K562 (cell line): Measurements from ENCODE around the gene TPX2. TPM values are rescaled to one million over a fixed set of nuclear protein-coding genes. Genes with fewer than 3 reads are reported as not detected.

Experiments
- ATAC-seq: fragments of 200-7000 bp; cut with Tn5 transposase; 3 replicates; pipeline ENCODE4 v1.9.1; 2020; ENCODE audit warnings: moderate library complexity
- BruUV-seq: library from RNA; stranded (reverse); fragments of 400-500 nt; replicated peaks from 2 replicates; lab custom pipeline; 2021; lab: Mats Ljungman, UMichigan
- CTCF ChIA-PET: fragments of 300-600 bp; formaldehyde crosslinking; extraction: SDS; loops from one replicate; lab custom pipeline; 2021; ENCODE audit warnings: low intra/inter-chr PET ratio; lab: Yijun Ruan, JAX
- POLR2A ChIA-PET: fragments of 300-600, 350-650 bp; sonication (Branson Sonifier 250); formaldehyde crosslinking; extraction: SDS; loops from one replicate; lab custom pipeline; 2021; ENCODE audit warnings: antibody characterized with exemption, inconsistent platforms; lab: Yijun Ruan, JAX
- DNase-seq, 4 experiments: peaks; one replicate each; pipeline versions ENCODE4 v3.0.0 to v3.0.0-alpha.2; 2011 to 2018; ENCODE audit warnings: low spot score in 3 of 4, mixed read lengths in 3 of 4; ENCODE audit errors: extremely low read depth in 1 of 4
- FAIRE-seq: peaks from 2 replicates; lab custom pipeline; 2011; peaks lifted over from hg19 to GRCh38; lab: Jason Lieb, UNC
- H2AFZ ChIP-seq: 2 replicates; pipeline ENCODE4 v1.6.0; 2011; ENCODE audit warnings: low read depth, low read length, control low read depth, inconsistent platforms
- H3K27ac ChIP-seq: fragments of 200-600 bp; 3 replicates; pipeline ENCODE4 v1.8.0; 2011; ENCODE audit warnings: low read depth, mild to moderate bottlenecking, control low read depth, inconsistent platforms, low read length, moderate library complexity, mixed read lengths; ENCODE audit errors: extremely low read depth
- H3K27me3 ChIP-seq, 2 experiments: fragments of 300-600 bp in 1 of 2; 2 replicates in 1 of 2; 3 replicates in 1 of 2; pipeline versions ENCODE4 v1.6.0 to v1.8.0; 2011; ENCODE audit warnings: inconsistent platforms in 2 of 2, low read length in 2 of 2, mild to moderate bottlenecking in 1 of 2, mixed read lengths in 1 of 2, moderate library complexity in 1 of 2; ENCODE audit not compliant: control insufficient read depth in 2 of 2, insufficient read depth in 2 of 2
- H3K36me3 ChIP-seq: fragments of 300-600 bp; 3 replicates; pipeline ENCODE4 v1.8.0; 2011; ENCODE audit warnings: mild to moderate bottlenecking, low read length, inconsistent platforms; ENCODE audit not compliant: control insufficient read depth, insufficient read depth
- H3K4me1 ChIP-seq, 2 experiments: fragments of 200-600 bp in 1 of 2; replicated peaks in 1 of 2; 2 replicates in 1 of 2; 3 replicates in 1 of 2; pipeline versions ENCODE4 v1.5.1 to v1.8.0; 2011; ENCODE audit warnings: inconsistent platforms in 2 of 2, low read length in 2 of 2, mild to moderate bottlenecking in 1 of 2, mixed read lengths in 1 of 2, moderate library complexity in 1 of 2; ENCODE audit not compliant: control insufficient read depth in 2 of 2, insufficient read depth in 2 of 2
- H3K4me2 ChIP-seq: 2 replicates; pipeline ENCODE4 v1.6.1; 2011; ENCODE audit warnings: low read length, control low read depth, inconsistent platforms, mixed read lengths; ENCODE audit not compliant: insufficient read depth
- H3K4me3 ChIP-seq: fragments of 200-600 bp; sonication (generic), shearing (Covaris generic); 2 replicates; pipeline ENCODE4 v1.5.1; 2016; ENCODE audit warnings: control low read depth, inconsistent platforms
- H3K79me2 ChIP-seq: fragments of 200-600 bp; 3 replicates; pipeline ENCODE4 v1.8.0; 2011; ENCODE audit warnings: low read length, inconsistent platforms; ENCODE audit not compliant: control insufficient read depth, insufficient read depth
- H3K9ac ChIP-seq, 2 experiments: 2 replicates each; pipeline versions ENCODE4 v1.6.0 to v1.6.1; 2011; ENCODE audit warnings: low read depth in 2 of 2, low read length in 2 of 2, control low read depth in 1 of 2, inconsistent platforms in 1 of 2, mild to moderate bottlenecking in 1 of 2, mixed read lengths in 1 of 2; ENCODE audit not compliant: insufficient read depth in 1 of 2
- H3K9me1 ChIP-seq: one replicate; pipeline ENCODE4 v1.6.0; 2011; ENCODE audit warnings: inconsistent platforms, mild to moderate bottlenecking, low read length, moderate library complexity; ENCODE audit not compliant: control insufficient read depth, insufficient read depth
- H3K9me3 ChIP-seq: replicated peaks from 2 replicates; pipeline ENCODE4 v1.5.1; 2011; ENCODE audit warnings: low read depth, low read length, inconsistent platforms; ENCODE audit not compliant: control insufficient read depth, insufficient read depth
- H4K20me1 ChIP-seq: replicated peaks from 2 replicates; pipeline ENCODE4 v1.6.1; 2011; ENCODE audit warnings: low read length, inconsistent platforms, mixed read lengths; ENCODE audit not compliant: control insufficient read depth, insufficient read depth
- ATF3 ChIP-seq, 2 experiments: fragments of 450-650 bp in 1 of 2; sonication (generic) in 1 of 2; formaldehyde crosslinking in 1 of 2; IDR thresholded peaks in 1 of 2; conservative IDR thresholded peaks in 1 of 2; 2 replicates each; pipeline versions ENCODE4 v1.6.1 to v1.8.1; 2016 to 2023; ENCODE audit warnings: mild to moderate bottlenecking in 2 of 2, moderate library complexity in 2 of 2, inconsistent platforms in 1 of 2, missing genetic modification reagents in 1 of 2
- BCOR ChIP-seq: fragments of 450-650 bp; IDR thresholded peaks from 2 replicates; pipeline ENCODE4 v1.6.1; 2016
- CTCF ChIP-seq, 3 experiments: IDR thresholded peaks in 2 of 3; conservative IDR thresholded peaks in 1 of 3; 2 replicates each; pipeline ENCODE4 v1.5.1; 2011 to 2012; ENCODE audit warnings: low read length in 3 of 3, mild to moderate bottlenecking in 3 of 3, control low read depth in 2 of 3, improper control_type of control experiment in 1 of 3, inconsistent platforms in 1 of 3, low read depth in 1 of 3, mixed read lengths in 1 of 3, moderate library complexity in 1 of 3; ENCODE audit not compliant: insufficient read depth in 2 of 3
- E2F6 ChIP-seq, 2 experiments: IDR thresholded peaks; 2 replicates each; pipeline ENCODE4 v1.6.1; 2011; ENCODE audit warnings: borderline replicate concordance in 1 of 2, control low read depth in 1 of 2, low read depth in 1 of 2, low read length in 1 of 2, mild to moderate bottlenecking in 1 of 2, mixed read lengths in 1 of 2, moderate library complexity in 1 of 2; ENCODE audit not compliant: insufficient read depth in 1 of 2, insufficient read length in 1 of 2, poor library complexity in 1 of 2, severe bottlenecking in 1 of 2; ENCODE audit errors: extremely low read depth in 1 of 2
- EGR1 ChIP-seq: fragments of 450-650 bp; conservative IDR thresholded peaks from 2 replicates; pipeline ENCODE4 v1.6.1; 2017; ENCODE audit warnings: mild to moderate bottlenecking
- FOSL1 ChIP-seq: fragments of 200-800 bp; sonication (Bioruptor generic); conservative IDR thresholded peaks from 2 replicates; pipeline ENCODE4 v1.6.1; 2016; ENCODE audit warnings: missing genetic modification characterization, missing compliant biosample characterization
- FOXK2 ChIP-seq, 2 experiments: fragments of 450-650 bp; IDR thresholded peaks in 1 of 2; conservative IDR thresholded peaks in 1 of 2; 2 replicates each; pipeline ENCODE4 v1.6.1; 2016; ENCODE audit warnings: low read depth in 2 of 2, mild to moderate bottlenecking in 1 of 2
- JUND ChIP-seq, 2 experiments: IDR thresholded peaks; 2 replicates in 1 of 2; 3 replicates in 1 of 2; pipeline ENCODE4 v1.6.1; 2011; ENCODE audit warnings: borderline replicate concordance in 2 of 2, low read depth in 2 of 2, low read length in 2 of 2, improper control_type of control experiment in 1 of 2, missing biosample characterization in 1 of 2, missing genetic modification characterization in 1 of 2, missing genetic modification reagents in 1 of 2
- YY1 ChIP-seq, 3 experiments: IDR thresholded peaks; 2 replicates each; pipeline ENCODE4 v1.6.1; 2011; ENCODE audit warnings: low read length in 2 of 3, mild to moderate bottlenecking in 2 of 3, moderate library complexity in 2 of 3, borderline replicate concordance in 1 of 3, control low read depth in 1 of 3, low read depth in 1 of 3; ENCODE audit not compliant: insufficient read depth in 3 of 3, insufficient replicate concordance in 2 of 3, control insufficient read depth in 1 of 3, insufficient read length in 1 of 3; ENCODE audit errors: extremely low read depth in 1 of 3
- ZBTB1 ChIP-seq: sonication (generic); formaldehyde crosslinking; IDR thresholded peaks from 2 replicates; pipeline ENCODE4 v1.8.1; 2023; ENCODE audit warnings: missing genetic modification reagents, low read depth, mild to moderate bottlenecking, borderline replicate concordance
- ZNF124 ChIP-seq: sonication (generic); formaldehyde crosslinking; IDR thresholded peaks from 2 replicates; pipeline ENCODE4 v1.8.1; 2022; ENCODE audit warnings: missing genetic modification reagents
- WGBS: fragments of 100-300 bp; shearing (Covaris generic); methylation state at CpG from one replicate; pipeline ENCODE4 v1.1.6; 2016; ENCODE audit warnings: low coverage, mixed read lengths; ENCODE audit not compliant: insufficient coverage; ENCODE audit errors: missing lambda C conversion rate; 5-methylcytosine and 5-hydroxymethylcytosine counted together
- in situ Hi-C: fragments of 300-500 bp; cut with MboI; formaldehyde crosslinking; loops from 4 replicates; pipeline ENCODE4 v1.15.0; 2018; ENCODE audit warnings: inconsistent platforms, mixed read lengths
- intact Hi-C: fragments of 100-400 bp; cut with micrococcal nuclease; formaldehyde crosslinking; loops from 2 replicates; pipeline ENCODE4 v1.14.2; 2022
- polyA plus RNA-seq, 8 experiments: library from polyadenylated mRNA; depleted of rRNA in 4 of 8; stranded (reverse) in 5 of 8; unstranded in 3 of 8; fragments of >200 nt; fragmentation: Nextera tagmentation in 2 of 8; fragmentation: Illumina TruSeq in 1 of 8; extraction: Ambion mirVana in 2 of 8; extraction: Trizol in 1 of 8; gene quantifications; 2 replicates each; pipeline versions ENCODE4 v1.2.1 to v1.2.3, GENCODE V29; 2011 to 2014; ENCODE audit warnings: inconsistent platforms in 1 of 8, missing spikeins in 1 of 8
- total RNA-seq, 7 experiments: library from RNA; depleted of rRNA in 6 of 7; stranded (reverse); fragments of >200 nt in 6 of 7; fragmentation: Illumina TruSeq in 2 of 7; extraction: Trizol in 2 of 7; gene quantifications; 2 replicates each; pipeline versions ENCODE4 v1.2.1 to v1.2.3, GENCODE V29; 2011 to 2021; ENCODE audit warnings: low replicate concordance in 1 of 7

TPX2 gene
- total and polyA plus RNA-seq, 9 of the 15 experiments (the other 6 are each of a cell fraction or from before 2014, with no cell fraction given) = 48.0 to 241 (median 133) TPM

- TF ChIP-seq CTCF (IDR thresholded peaks at IDR 0.05 in 2 of 3, conservative IDR thresholded peaks at IDR 0.05 in 1 of 3; ENCODE audit: insufficient read depth in 2 of 3, low read depth in 1 of 3, low read length in 3 of 3) (peak in 1 of 3 experiments; percentile 32; a peak in 1 of 6 replicates), BCOR (0 out of 2 replicates have a peak, but pooled peaks have one; percentile 8), ZBTB1 (CRISPR knock-in tag) (no peak)
- TF ChIP-seq, all 486 proteins: peak for 6
Observed at GRCh38 chr20:31846793-31847138, 107.7 kb downstream of the TPX2 start (continued).

GRCh38 chr20:31848088-31848999 is 109.3 kb downstream of the TPX2 start:
- ATAC-seq (no peak), DNase-seq (peak in 1 of 4 experiments; percentile 24), FAIRE-seq (no peak)
- ChIA-PET POLR2A (no interaction called here), CTCF (interaction anchor here (2.6 kb wide), 1 partner anchor 25 kb away, joined by 18 read pairs; no protein-coding TSS in a partner anchor)
- H3K9me3 ChIP-seq = no peaks in the 10 kb centered on the region
- H3K4me2 ChIP-seq = no peak overlapping the region
- 18% methylated on average over 30 of the region's 32 CpGs for WGBS
- BruUV-seq = no TSS peak
- H3K27me3 ChIP-seq = peaks cover 10 to 44% of the 10 kb centered on the region in 2 experiments; a peak in 4 of 5 replicates
- H3K79me2 ChIP-seq = no peaks in the 10 kb centered on the region
- no peak overlapping the region for H2AFZ ChIP-seq
- peaks cover 15% of the 10 kb centered on the region for H4K20me1 ChIP-seq
- H3K27ac ChIP-seq = no peak overlapping the region
- H3K4me1 ChIP-seq = peaks cover 0 to 35% of the 10 kb centered on the region in 2 experiments; a peak in 3 of 5 replicates
- no peak overlapping the region for H3K9ac ChIP-seq
- no peaks in the 10 kb centered on the region for H3K36me3 ChIP-seq
- in situ Hi-C loops = loop anchor here (25.0 kb wide), 1 partner anchor 814 kb away; the partner anchor contains the start of gene C20orf203
- H3K9me1 ChIP-seq = no peaks in the 10 kb centered on the region
- intact Hi-C loops = no loop called here
- H3K4me3 ChIP-seq = no peak overlapping the region
- TF ChIP-seq EGR1 (peak; percentile 38), ATF3 (IDR thresholded peaks at IDR 0.05) (peak; percentile 37; the same call in 1 of the 2 replicates), ATF3 (CRISPR knock-in tag; conservative IDR thresholded peaks at IDR 0.05) (no peak), YY1 (IDR thresholded peaks at IDR 0.05; ENCODE audit: borderline replicate concordance in 1 of 3, control insufficient read depth in 1 of 3, extremely low read depth in 1 of 3, insufficient read depth in 3 of 3, insufficient read length in 1 of 3, insufficient replicate concordance in 2 of 3, low read depth in 1 of 3, low read length in 2 of 3) (peak in 2 of 3 experiments; percentile 26 to 63), FOXK2 (conservative IDR thresholded peaks at IDR 0.05 in 1 of 2, IDR thresholded peaks at IDR 0.05 in 1 of 2; ENCODE audit: low read depth in 2 of 2) (no peak), FOSL1 (peak; percentile 63), ZNF124 (CRISPR knock-in tag) (no peak), E2F6 (IDR thresholded peaks at IDR 0.05; ENCODE audit: borderline replicate concordance in 1 of 2, extremely low read depth in 1 of 2, insufficient read depth in 1 of 2, insufficient read length in 1 of 2, low read depth in 1 of 2, low read length in 1 of 2, poor library complexity in 1 of 2, severe bottlenecking in 1 of 2) (no peak), JUND (IDR thresholded peaks at IDR 0.05; ENCODE audit: borderline replicate concordance, low read depth, low read length) (peak; percentile 66), JUND (tag; IDR thresholded peaks at IDR 0.05; ENCODE audit: borderline replicate concordance, low read depth, low read length) (peak; percentile 57; the same call in 1 of the 3 replicates)
